Measurements from ENCODE around the gene CUL1. TPM values are rescaled to one million over a fixed set of nuclear protein-coding genes. Genes with fewer than 3 reads are reported as not detected.

CUL1 gene
- total RNA-seq, 2 experiments from 2014 or later, result 40.5 to 56.6 TPM

DNA sequence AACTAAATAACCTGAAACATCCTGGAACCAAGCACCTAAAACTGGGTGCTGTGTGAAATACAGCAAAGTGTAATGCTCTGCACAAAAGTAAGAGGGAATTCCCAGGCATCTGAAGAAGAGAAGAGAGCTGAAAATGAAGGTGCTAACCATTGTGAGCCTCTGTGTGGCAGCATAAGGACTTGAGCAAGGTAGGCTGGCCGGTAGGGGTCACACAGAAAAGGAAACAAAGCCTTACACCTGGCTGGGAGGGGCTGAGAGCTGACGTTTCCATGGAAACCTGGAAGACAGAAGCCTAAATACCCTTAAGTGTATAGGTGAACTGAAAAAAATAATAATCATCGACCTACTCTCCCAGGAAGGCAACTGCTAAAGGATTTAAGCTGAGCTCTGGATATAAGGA is 48.6 kb downstream of the CUL1 start:
- CTCF ChIA-PET (ENCODE audit: unreplicated experiment), result no interaction called here
- peaks cover 62% of the 10 kb centered on the region for H3K36me3 ChIP-seq (ENCODE audit: insufficient read depth, low read length)
- H3K9me2 ChIP-seq (ENCODE audit: insufficient read depth, low read length), result no peaks in the 10 kb centered on the region
- H3K4me2 ChIP-seq (ENCODE audit: low read length), result no peak overlapping the region
- no peak for TF ChIP-seq EZH2phosphoT487 (IDR thresholded peaks at IDR 0.05; ENCODE audit: borderline replicate concordance, low read depth, low read length)
- TF ChIP-seq, protein P1, sequence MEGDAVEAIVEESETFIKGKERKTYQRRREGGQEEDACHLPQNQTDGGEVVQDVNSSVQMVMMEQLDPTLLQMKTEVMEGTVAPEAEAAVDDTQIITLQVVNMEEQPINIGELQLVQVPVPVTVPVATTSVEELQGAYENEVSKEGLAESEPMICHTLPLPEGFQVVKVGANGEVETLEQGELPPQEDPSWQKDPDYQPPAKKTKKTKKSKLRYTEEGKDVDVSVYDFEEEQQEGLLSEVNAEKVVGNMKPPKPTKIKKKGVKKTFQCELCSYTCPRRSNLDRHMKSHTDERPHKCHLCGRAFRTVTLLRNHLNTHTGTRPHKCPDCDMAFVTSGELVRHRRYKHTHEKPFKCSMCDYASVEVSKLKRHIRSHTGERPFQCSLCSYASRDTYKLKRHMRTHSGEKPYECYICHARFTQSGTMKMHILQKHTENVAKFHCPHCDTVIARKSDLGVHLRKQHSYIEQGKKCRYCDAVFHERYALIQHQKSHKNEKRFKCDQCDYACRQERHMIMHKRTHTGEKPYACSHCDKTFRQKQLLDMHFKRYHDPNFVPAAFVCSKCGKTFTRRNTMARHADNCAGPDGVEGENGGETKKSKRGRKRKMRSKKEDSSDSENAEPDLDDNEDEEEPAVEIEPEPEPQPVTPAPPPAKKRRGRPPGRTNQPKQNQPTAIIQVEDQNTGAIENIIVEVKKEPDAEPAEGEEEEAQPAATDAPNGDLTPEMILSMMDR (conservative IDR thresholded peaks at IDR 0.05; ENCODE audit: low read length), result peak; percentile 31; the same call in 1 of the 2 replicates
- H3K27ac ChIP-seq (ENCODE audit: low read depth, low read length, poor library complexity, severe bottlenecking), result no peak overlapping the region
- no peaks in the 10 kb centered on the region for H3K4me1 ChIP-seq (ENCODE audit: insufficient read depth, low read length, poor library complexity, severe bottlenecking)
- H3K79me2 ChIP-seq (ENCODE audit: insufficient read depth, low read depth, low read length), result 0 out of 2 replicates have a peak, but pooled peaks cover 3% of the 10 kb centered on the region
- POLR2A ChIA-PET, result interaction anchor here (0.8 to 2.1 kb wide), 7 partner anchors 11 to 36 kb away, joined by 3 to 15 read pairs (median 3); no protein-coding TSS in a partner anchor
- intact Hi-C loops (cut with micrococcal nuclease; ENCODE audit: unreplicated experiment), result no loop called here
- BruUV-seq (replicated peaks), result no TSS peak
- H4K20me1 ChIP-seq (ENCODE audit: insufficient read depth, low read length), result no peaks in the 10 kb centered on the region
- DNase-seq (ENCODE audit: low spot score), result peak; percentile 46
- no peak overlapping the region for H3K4me3 ChIP-seq (ENCODE audit: low read depth, low read length, poor library complexity, severe bottlenecking)
- no peak overlapping the region for H2AFZ ChIP-seq (ENCODE audit: low read length)
- peaks cover 5% of the 10 kb centered on the region; the same call in 1 of the 2 replicates for H3K9me3 ChIP-seq (ENCODE audit: low read length)

DNA sequence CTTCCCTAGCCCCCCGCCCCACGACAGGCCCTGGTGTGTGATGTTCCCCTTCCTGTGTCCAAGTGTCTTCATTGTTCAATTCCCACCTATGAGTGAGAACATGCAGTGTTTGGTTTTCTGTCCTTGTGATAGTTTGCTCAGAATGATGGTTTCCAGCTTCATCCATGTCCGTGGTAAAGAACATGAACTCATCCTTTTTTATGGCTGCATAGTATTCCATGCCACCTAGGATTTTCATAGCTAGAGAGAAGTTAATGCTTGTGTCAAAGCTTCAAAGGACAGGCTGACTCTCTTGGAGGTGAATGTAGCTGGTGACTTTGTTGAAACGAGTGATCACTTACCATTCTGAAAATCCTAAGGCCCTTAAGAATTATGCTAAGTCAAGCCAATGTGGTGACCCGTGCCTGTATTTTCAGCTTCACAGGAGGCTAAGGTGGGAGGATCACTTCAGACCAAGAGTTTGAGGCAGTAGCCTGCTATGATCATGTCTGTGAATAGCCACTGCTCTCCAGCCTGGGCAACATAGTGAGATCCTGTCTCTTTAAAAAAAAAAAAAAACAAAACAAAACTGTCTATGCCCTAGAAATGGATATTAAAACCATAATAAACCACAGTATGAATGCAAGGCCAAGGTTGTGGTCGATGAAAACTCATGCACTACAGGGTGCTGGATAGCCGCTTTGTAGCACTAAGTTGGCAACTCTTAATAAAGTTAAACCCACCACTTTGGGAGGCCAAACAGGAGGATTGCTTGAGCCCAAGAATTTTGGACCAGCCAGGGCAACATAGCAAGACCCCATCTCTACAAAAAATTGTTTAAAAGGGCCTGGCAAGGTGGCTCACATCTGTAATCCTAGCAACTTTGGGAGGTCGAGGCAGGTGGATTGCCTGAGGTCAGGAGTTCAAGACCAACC is 52.0 kb downstream of the CUL1 start:
- DNase-seq (ENCODE audit: low spot score), result no peak
- intact Hi-C loops (cut with micrococcal nuclease; ENCODE audit: unreplicated experiment), result no loop called here
- no peak overlapping the region for H2AFZ ChIP-seq (ENCODE audit: low read length)
- H3K79me2 ChIP-seq (ENCODE audit: insufficient read depth, low read depth, low read length), result no peaks in the 10 kb centered on the region
- no peaks in the 10 kb centered on the region for H4K20me1 ChIP-seq (ENCODE audit: insufficient read depth, low read length)
- BruUV-seq (replicated peaks), result no TSS peak
- H3K4me3 ChIP-seq (ENCODE audit: low read depth, low read length, poor library complexity, severe bottlenecking), result no peak overlapping the region
- TF ChIP-seq, protein P1 (conservative IDR thresholded peaks at IDR 0.05; ENCODE audit: low read length), result no peak
- no peak for TF ChIP-seq EZH2phosphoT487 (IDR thresholded peaks at IDR 0.05; ENCODE audit: borderline replicate concordance, low read depth, low read length)
- ChIA-PET POLR2A (interaction anchor here (0.7 kb wide), 1 partner anchor 41 kb away, joined by 3 read pairs; no protein-coding TSS in a partner anchor), CTCF (ENCODE audit: unreplicated experiment) (no interaction called here)
- no peak overlapping the region for H3K27ac ChIP-seq (ENCODE audit: low read depth, low read length, poor library complexity, severe bottlenecking)
- no peaks in the 10 kb centered on the region for H3K4me1 ChIP-seq (ENCODE audit: insufficient read depth, low read length, poor library complexity, severe bottlenecking)
- no peak overlapping the region for H3K4me2 ChIP-seq (ENCODE audit: low read length)
- H3K9me2 ChIP-seq (ENCODE audit: insufficient read depth, low read length), result no peaks in the 10 kb centered on the region
- peaks cover 47% of the 10 kb centered on the region for H3K36me3 ChIP-seq (ENCODE audit: insufficient read depth, low read length)
- no peaks in the 10 kb centered on the region for H3K9me3 ChIP-seq (ENCODE audit: low read length)

All from OCI-LY7 (cell line).